OCI-M2 (cell line): ENCODE results near the gene UNC119B.
"Not testable (repeated sequence)": the region's sequence is repeated elsewhere in the genome, so short reads cannot be mapped to it uniquely, and the experiment has no call there.

Experiments
- DNase-seq: peaks from one replicate; lab custom pipeline; 2025; ENCODE audit not compliant: unreplicated experiment; lab: John Stamatoyannopoulos, UW

Gene UNC119B

DNA sequence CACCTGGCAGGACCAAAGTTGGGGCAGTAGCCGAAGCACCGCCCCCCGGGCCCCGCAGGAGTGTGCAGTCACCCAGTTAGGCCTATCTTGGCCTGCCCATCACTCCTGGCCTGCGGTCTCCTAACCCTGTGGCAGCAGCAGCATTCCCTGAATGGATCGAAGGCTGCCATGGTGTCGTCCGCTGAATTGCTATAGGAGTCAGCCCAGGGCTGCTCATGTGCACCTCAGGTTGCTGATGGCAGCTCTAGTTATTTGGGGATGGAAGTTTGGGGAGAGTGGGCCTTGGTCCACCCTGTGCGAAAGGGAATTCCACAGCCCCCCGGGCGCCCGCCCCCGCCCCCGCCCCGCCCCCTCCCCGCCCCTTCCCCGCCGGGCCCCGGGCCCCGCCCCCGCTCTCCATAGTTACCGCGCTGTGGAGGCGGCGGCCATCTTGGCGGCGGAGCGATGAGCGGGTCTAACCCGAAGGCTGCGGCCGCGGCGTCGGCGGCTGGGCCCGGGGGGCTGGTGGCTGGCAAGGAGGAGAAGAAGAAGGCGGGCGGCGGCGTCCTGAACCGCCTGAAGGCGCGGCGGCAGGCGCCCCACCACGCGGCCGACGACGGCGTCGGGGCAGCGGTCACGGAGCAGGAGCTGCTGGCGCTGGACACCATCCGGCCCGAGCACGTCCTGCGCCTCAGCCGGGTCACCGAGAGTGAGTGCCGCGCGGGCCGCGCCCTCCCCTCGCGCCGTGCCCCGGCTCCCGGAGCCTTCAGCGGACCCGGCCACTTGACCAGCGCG lies at the start of gene UNC119B:
Gene UNC119B (plus strand): TSS at position 428 of the 774 bp plus-strand sequence. CDS start 17 bp downstream, at position 445.
- DNase-seq: no peak

DNA sequence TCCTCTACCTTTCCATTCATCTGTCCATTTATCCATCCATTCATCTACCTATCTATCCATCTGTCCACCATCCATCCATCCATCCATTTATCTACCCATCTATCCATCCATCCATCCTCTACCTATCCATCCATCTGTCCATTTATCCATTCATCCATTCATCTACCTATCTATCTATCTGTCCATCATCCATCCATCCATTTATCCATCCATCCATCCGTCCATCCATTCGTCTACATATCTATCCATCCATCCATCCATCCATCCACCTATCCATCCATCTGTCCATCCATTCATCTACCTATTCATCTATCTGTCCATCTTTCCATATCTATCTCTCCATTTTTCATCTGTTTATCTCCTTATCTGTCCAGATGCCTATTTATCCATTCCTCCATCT lies 48.8 kb upstream of the UNC119B start:
- no peak for DNase-seq

DNA sequence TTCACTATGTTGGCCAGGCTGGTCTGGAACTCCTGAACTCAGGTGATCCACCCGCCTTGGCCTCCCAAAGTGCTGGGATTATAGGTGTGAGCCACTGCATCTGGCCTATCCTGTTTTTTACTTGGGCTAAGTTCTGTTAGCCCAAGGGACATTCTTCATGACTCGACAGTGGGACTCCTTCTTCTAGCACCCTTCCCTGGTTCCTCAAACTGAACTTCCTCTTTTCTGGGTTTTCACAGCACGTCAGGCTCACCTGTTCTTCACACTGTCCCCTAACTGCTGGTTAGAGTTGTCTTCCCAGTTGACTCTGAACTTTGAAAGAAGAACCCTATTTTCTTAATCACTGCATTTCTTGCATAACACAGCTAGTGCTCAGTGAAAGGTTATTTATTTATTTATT lies 47.4 kb upstream of the UNC119B start:
- DNase-seq: no peak

DNA sequence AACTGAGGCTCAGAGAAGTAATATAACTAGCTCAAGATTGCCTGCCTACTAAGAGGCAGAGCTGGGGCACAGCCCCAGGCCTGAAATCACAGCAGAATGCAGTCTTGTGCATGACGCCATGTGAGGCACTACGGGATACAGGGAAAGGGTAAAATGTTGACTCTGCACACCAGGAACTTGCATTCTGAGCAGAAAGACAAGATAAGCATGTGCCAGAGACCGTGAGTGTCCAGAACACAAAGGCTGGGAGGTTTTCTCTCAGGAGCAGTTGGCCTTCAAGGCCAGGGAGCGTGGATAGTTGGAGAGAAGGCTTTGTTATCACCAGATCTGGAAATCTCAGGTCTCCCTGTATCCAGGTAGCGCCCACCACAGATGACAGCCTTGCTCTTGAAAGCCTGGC lies 46.5 kb upstream of the UNC119B start:
- no peak for DNase-seq

DNA sequence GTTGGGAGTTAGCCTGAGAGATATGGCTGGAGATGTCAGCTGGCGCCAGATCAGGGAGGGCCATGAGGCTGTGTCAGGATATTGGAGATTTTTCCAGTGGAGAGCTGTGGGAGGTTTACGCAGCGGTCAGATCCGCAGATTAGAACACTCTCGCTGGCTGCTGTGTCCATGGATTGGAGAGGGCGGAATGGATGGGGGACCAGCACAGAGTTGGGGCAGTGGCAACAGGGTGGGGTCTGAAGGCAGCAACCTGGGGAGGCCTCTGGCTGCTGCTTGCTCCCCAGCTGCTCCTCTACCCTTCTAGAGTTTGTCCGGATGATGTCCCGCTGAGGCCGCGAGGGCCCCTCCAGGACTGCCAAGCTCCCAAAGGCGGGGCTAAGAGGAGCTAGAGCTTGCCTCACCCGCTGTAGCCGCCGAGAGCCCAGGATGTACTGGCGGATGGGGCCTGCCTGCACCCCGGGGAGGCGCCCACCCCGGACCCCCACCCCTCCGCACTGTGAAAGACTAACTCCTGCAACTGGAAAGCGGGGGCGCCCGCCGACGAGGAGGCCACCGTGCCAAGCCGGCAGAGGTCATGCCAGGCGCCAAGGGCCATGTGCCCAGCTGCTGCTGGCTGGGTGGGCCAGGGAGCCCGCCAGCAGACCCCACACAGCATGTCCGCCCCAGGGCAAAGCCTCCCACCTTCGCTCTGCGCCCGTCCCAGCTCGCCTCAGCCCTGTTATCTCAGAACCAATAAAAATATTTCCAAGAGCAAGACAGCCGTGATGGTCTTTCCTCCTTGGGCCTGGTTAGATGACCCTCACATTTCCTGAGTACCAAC lies 43.5 kb upstream of the UNC119B start:
- no peak for DNase-seq

DNA sequence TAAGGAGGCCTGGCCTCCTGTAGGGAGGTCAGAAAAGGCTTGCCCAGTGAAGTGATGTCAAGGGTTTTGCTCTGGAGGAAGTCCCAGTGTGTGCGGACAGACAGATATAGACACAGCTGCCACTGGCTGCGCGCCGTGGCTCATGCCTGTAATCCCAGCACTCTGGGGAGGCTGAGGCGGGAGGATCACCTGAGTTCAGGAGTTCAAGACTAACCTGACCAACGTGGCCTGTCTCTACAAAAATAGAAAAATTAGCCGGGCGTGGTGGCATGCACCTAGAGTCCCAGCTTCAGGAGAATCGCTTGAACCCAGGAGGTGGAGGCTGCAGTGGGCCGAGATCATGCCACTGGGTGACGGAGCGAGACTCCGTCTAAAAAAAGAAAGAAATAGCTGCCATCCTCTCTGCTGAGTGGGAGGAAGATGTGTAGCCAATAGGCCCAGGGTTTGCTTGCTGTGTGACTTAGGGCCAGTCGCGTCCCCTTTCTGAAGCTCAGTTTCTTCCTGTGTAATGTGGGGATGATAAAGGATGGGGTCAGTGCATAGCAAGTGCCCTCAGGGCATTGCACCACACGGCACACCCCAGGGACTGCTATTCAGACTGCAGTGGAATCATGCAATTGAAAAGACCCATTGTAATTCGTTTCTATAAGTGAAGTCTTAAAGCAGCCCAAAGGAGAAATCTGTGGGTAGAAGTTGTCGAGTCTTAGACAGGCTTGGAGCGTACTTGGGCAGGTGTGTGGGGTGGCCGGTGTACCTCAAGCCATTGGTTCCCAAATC lies 42.0 kb upstream of the UNC119B start:
- no peak for DNase-seq

DNA sequence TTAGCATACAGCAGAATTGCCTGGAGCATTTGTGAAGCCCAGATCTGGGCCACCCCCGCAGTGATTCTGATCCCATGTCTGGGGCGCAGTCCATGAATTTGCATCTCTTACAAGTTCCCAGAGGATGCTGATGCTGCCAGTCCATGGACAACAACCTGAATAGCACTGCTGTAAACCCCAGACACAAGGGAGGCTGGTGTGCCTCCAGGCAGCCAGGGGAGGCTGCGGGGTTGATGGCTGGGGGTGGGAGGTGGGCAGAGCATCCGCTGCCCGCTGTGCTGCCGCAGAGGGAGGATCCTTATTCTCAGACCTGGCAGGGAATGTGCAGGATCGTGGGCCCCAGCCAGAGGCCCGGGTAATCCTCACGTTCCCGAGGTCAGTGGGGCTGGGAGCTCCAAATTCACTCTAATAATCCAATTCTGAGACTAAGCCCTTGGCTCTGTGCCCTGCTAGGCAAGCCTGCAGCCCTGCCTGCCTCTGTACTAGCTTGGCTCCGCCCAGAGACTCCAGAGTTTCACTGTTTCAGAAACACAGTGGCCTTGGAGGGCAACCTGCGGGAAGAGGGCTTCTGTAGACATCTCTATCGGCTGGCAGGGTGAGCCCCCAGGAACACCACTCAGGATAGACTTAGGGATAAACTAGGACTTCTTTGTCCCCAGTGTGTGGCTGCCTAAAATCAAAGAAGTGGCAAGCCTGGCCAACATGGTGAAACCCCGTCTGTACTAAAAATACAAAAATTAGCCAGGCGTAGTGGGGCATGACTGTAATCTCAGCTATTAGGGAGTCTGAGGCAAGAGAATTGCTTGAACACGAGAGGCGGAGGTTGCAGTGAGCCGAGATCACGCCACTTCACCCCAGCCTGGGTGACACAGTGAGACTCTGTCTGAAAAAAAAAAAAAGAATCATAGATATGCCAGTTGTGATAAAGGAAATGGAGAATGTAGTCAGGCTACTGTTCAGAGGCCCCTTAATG lies 41.1 kb upstream of the UNC119B start:
- no peak for DNase-seq

DNA sequence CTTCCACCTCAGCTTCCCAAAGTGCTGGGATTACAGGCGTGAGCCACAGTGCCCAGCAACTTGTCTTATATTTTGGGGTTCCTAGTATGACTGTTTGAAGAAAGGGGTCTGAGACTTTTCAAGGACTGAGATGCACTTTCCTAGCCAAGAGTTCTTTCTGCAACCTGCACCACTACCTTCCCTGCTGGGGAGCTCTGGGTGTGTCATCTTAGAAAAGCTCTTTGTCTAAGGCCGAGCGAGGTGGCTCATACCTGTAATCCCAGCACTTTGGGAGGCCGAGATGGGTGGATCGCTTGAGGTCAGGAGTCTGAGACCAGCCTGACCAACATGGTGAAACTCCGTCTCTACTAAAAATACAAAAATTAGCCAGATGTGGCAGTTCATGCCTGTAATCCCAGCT lies 40.0 kb upstream of the UNC119B start:
- DNase-seq: not testable (repeated sequence)

DNA sequence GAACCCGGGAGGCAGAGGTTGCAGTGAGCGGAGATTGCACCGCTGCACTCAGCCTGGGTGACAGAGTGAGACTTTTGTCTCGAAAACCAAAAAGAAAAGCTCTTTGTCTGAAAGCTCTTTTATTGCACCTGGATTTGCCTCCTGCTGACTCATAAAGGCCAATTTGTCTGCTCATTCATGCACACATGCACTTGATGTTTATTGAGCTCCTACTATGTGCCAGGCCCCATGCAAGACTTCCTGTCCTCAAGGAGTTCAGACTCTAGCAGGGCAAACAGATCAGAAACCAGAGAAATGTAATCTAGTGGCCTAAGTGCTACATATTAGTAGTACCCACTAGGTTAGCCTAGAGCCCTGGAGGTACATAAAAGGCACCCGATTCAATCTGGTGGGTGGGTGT lies 39.6 kb upstream of the UNC119B start:
- no peak for DNase-seq

DNA sequence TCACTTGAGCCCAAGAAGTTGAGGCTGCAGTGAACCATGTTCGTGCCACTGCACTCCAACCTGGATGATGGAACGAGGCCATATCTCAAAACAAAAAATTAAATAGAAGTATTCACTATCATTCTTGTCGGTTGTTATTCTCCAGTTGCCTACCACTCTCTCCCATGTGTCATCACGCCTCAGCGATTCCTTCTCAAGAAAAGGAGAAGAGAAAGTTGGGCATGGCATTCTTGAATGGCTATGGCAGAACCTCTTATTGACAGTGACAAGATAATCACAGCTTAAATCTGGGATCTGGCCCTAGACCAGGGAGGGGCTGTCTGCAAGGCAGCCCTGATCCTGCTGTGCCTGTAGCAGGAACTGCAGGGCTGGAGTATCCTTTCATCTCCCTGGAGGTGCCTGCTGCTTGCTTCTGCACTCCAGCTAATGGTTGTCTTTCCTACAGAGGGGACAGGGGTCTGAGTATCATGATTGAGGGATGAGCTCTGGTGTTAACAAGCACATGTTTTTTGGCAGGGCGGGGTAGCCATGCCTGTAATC lies 36.1 kb upstream of the UNC119B start:
- DNase-seq: no peak

DNA sequence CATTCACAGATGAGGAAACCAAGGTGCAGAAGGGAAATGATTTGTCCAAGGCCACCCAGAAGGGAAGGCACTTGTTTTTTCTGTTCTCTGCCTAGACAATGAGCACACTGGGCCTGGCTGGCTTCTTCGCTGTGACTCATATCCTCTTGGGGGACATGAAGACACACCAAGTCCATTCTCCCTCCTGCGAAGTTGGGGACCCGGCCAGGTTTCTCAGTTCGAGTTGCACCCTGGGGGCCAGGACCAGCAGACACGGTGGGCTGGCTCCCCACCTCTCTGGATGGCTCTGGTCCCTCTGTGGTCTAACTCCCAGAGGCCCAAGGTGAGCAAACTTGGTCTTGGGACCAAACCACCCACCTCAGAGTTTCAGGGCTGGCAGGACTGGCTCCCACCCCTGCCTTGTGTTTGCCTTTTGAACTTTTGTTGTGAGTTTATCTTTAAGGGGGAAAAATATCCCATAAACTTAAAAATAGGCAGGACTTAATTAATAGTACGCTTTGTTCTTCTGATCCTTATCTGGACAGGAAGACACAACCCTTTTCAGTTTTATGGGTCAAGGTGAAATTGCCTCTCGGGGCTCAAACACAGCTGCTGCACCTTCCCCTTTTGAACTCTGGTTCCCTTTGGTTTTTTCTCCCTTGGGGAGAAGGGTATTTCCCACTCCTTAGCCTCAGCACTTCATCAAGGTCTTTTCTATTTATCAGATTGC lies 32.3 kb upstream of the UNC119B start:
- no peak for DNase-seq

DNA sequence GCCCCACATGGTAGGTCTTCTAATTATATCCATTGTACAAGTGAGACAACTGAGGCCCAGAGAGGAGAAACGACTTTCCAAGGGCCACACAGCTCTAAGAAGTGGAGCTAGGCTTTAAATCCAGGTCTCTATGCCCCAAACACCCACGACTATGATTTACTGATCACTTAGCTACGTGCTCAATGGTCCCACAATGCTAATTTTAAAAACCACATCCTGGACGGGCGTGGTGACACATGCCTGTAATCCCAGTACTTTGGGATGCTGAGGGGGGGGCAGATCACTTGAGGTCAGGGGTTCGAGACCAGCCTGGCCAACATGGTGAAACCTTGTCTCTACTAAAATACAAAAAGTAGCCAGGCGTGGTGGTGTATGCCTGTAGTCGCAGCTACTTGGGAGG lies 31.7 kb upstream of the UNC119B start:
- no peak for DNase-seq

DNA sequence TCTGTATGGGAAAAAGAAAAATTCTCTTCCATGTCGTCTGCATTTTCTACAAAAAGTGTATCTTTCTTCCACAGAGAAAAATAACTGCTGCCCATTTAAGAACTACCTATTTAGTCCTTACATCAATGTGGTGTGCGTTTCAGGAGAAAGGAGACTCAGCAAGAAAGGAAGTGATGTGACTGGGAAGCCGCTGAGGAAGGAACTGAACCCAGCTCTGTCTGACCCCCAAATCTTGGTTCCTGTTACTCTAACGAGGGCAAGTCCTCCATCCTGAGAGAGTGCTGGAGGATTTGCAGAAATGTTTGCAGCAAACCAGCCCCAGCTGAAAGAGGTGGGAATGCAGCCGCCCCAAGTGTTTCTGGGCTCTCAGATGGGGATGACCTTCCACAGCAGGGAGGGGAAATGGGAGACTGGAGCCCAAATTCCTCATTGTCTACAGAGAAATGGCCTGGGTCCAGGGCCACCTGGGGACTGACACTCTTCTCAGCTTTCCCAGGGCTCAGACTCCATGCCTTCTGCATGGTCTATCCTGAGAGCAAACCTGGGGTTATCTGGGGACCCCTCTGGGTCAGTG lies 30.0 kb upstream of the UNC119B start:
- DNase-seq: no peak

DNA sequence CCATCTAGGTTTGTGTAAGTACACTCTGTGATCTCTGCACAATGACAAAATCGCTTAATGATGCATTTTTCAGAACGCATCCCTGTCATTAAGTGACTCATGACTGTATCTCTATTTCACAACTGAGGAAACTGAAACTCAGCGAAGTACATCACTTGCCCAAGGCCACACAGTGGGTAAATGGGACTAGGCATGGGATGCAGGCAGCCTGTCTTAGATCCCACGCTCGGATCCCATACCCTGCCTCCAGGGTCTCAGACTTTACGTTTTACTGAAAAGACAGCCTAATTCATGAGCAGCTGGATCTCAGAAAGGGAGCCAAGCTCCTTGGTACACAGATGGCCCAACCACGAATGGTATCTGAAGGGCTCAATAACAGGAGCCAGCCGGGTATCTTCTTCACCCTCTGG lies 25.7 kb upstream of the UNC119B start:
- no peak for DNase-seq

DNA sequence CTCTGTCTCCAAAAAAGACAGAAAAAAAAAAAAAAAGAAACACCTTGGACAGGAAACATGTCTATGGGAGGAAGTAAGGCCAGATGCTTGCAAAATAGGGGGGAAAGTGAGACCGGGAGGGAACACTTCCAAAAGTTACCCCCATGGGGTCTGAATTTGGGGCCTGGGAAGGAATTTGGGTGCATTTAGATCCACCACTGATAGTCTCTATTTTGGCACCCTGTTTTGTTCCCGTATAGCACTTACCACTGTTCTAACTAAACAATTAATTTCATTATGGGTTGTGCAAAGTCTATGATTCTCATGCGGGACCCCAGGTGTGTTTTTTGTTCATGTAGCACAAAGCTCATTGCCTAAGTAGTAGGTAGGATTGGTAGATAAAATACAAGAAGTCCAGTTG lies 24.7 kb upstream of the UNC119B start:
- DNase-seq: no peak

DNA sequence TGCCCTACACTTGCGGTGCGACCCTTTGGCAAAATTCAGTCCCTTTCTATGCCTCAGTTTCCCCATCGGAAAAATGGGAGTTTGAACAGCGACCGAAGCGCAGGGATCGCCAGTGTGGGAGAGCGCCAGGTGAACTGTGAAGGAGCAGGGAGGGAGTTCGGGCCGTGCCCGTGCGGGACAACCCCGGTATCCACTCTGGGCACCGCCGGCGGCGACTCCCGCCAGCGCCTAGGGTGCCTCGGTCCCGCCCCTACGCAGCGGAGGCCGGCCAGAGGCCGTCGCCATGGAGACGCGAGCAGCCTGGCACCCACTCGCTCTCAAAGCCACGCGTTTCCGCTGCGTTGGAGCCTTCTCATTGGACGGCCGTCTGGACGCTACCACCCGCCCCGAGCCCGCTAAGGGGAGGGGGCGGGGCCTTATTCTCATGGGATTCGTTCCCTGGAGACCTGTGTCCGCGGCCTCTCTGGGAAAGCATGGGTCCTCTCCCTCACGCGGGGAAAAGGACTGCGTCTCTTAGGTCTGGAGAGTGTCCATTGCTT lies 24.0 kb upstream of the UNC119B start:
- peak; percentile 96 for DNase-seq

DNA sequence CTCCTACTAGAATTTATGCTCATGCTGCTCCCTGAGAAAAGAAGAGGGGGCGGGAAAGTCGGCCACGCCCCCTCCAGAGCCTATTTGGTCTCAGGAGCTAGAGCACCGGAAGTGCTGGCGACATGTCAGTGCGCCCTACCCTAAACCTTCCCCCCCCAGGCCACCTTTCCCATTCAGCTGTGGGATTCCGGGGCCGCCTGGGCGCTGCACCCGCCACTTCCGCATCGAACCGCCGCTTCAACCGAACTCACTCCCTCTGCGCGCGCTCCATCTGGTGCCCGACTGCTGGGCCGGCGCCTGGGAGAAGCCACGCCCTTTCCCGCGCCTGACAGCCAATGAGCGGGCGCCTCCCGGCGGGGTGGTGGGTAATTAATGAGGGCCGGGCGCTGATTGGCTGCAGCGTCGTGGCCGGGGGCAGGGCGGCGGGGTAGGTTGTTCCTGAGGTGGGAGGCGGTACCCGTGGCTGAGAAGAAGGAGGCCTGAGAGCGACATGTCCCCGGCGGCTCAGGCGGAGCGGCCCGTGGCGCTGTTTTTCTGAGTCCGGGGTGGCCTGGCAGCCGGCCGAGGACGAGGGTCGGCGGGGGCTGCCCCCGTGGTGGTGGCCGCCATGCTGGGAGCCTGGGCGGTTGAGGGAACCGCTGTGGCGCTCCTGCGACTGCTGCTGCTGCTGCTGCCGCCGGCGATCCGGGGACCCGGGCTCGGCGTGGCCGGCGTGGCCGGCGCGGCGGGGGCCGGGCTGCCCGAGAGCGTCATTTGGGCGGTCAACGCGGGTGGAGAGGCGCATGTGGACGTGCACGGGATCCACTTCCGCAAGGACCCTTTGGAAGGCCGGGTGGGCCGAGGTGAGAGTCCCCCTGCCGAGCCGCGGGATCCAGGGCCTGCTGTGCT lies 23.3 kb upstream of the UNC119B start, which contains the start of gene MLEC:
Gene MLEC (plus strand): TSS at position 460 of the 888 bp plus-strand sequence. CDS start 148 bp downstream, at position 608.
- DNase-seq: peak; percentile 96
